ENCODE measurements around the gene NEK11. TPM values are rescaled to one million over a fixed set of nuclear protein-coding genes. Genes with fewer than 3 reads are reported as not detected.

The NEK11 gene
- total RNA-seq, 1 experiment from 2014 or later, result 6.1 TPM

DNA sequence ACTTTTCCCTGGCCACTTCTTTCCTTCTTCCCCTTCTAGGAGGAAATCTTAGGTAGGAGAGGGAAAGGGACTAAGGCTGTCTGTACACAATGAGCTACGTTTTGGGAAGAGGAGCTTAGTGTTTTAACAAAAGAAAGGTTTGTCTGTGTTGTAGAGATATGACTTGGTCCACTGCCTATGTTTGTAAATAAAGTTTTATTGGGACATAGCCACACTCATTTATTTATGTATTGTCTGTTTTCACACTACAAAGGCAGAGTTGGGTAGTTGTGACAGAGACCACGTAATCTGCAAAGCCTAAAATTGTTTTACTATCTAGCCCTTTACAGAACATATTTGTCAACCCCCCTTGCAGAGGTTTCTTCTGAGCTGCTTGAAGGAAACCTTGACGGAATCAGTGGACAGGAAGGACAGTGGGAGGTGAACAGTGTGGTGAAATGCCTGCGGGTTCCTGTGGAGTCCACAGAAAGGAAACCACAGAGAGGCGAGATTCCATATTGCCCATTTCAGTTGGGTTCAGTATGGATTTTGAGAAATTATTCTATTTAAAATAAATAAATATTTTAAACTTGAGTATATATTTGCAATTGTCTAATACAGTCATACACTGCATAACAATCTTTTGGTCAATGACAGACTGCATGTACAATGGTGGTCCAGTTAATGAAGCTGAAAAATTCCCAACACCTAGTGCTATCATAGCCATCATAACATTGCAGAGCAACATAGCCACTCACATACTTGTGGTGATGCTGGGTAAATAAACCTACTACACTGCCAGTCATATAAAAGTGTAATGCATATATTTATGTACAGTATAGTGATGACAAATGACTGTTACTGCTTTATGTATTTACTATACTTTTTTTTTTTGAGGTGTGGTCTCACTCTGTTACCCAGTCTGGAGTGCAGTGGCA, 197.0 kb downstream of the NEK11 start:
- no peak for DNase-seq (ENCODE audit: low read depth)

DNA sequence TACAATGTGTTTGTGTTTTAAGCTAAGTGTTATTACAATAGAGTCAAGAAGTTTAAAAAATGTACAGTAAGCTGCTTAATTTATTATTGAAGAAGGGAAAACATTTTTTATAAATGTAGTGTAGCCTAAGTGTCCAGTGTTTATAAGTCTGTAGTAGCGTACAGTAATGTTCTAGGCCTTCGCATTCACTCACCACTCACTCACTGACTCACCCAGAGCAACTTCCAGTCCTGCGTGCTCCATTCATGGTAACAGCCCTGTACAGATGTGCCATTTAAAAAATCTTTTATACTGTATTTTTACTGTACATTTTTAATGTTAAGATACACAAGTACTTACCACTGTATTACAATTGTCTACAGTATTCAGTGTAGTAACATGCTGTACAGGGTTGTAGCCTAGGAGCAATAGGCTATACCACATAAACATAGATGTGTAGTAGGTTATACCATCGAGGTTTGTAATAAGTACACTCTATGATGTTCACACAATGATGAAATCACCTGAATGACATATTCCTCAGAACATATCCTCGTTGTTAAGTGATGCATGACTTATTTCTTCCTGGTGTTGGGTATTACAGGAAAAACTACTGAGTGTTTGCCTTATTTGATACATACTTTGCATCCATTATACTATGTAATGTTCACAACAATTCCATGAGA, 198.3 kb downstream of the NEK11 start:
- DNase-seq (ENCODE audit: low read depth), result peak; percentile 53

DNA sequence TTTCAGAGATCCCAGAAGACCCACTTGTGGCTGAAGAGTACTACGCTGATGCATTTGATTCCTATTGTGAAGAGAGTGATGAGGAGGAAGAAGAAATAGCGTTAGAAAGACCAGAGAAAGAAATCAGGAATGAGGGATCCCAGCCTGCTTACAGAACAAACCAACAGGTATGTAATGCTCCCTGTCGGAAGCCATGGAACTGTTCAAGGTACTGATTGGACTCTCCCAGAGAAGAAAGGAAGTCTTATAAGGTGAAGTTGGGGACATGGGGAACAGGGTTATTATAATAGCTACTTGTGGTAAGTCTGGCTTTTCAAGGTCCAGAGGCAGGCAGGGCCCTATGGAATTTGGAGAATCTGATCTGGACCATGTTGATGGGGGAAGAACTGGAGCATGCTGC, 201.8 kb downstream of the NEK11 start:
- DNase-seq (ENCODE audit: low read depth), result no peak

DNA sequence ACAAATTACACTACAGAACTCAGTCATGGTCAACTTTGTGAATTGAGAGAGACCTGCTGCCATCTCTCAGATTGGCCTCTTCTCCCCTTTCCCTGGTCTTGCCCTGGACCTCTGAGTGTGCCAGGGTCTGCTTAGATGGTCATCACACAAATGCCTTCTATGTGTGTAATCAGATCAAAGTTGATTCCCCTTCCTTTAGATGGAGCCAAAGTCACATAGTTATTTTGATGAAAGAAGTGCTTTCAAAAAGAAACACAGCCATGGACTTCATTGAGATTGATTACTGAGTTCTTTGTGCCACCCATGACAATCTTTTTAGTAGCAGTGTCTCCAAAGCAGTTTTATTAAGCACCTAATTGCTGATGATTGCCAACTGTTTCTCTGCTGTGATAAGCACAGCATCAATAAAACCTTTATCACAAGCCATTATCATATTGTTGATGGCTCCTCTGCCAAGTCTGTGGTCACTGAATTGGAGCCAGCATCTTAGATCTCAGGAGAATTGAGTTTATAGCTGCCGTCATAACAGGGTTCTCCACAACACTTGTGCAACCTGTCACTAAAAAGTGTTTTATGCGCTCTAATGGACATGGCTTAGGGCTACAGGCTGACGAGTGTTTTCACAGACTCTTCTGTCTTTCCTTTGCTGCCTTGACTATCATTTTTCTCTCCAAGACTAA, 205.2 kb downstream of the NEK11 start:
- DNase-seq (ENCODE audit: low read depth), result peak; percentile 72

DNA sequence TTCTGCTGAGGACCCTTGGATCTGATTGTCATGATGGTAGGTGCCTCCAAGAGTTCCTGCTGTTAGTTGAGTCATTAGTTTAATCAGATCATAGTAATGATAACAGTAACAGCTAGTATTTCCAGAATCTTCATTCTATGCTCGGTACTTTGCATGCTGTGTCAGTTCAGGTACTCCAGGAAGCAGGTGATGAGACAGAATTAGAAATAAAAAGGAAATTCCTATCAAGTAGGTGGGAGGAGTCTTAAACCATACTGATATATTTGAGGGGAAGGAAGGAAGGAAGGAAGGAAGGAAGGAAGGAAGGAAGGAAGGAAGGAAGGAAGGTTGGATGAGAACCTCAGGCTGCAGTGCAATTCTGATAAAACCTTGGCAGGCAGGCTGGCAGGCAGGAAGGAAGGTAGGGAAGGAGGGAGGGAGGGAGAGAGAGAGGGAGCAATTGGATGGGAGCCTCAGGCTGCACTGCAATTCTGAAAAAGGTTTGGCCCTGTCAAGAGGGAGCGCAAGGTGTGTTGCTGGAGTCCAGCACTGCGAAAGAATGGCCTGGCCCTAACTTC, 206.1 kb downstream of the NEK11 start:
- DNase-seq (ENCODE audit: low read depth), result no peak

DNA sequence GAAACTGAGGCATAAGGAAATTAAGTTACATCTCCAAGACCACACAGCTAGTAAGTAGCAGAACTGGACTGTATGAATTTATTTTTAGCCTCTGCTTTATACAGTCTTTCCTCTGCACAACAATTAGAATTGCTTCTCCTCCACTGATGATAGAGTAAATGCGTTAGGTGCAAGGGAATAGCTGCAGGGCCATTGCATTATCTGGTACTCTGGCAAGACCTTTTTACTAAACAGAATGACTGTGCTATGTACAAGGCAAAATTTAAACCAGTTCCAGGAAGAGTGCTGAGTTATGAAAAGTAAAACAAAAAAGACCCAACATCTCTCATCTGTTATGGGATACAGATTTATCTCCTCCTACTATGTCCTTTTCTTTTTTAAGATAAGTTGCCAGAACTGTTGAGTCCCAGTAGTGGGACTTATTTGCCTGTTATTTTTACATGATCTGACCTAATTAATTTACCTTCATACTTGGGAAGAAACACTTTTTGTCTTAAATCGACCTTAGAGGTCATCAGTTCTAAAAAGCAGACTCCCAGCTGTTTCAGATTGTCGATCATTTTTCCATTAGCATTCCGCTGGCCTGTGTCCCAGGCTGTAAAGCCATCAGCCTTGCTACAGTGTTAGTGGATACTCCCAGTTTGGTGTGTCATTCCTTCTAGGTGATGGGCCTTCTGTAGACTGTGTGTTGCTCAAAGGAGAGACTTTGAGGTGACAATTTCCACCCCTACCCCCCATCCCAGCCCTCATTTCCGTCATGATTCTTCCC, 207.4 kb downstream of the NEK11 start:
- no peak for DNase-seq (ENCODE audit: low read depth)

DNA sequence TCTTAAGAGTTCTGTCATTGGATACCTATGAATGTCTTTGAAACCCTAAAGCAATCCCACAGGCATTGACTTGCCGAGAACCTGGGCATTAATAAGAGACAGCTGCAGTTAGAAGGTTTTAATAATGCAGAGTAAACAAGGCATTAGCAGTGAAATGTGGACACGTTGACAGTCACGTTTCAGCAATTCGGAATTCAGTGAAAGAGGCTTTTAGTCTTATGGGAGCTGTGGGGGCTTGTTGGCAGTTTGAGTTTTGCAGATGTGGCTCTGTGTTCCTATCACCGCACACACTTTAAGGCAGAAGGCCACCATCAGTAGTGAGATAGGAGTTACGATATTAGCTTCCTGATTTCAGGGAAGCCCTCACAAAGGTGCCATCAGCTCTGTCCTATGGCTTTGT, 209.7 kb downstream of the NEK11 start:
- no peak for DNase-seq (ENCODE audit: low read depth)

DNA sequence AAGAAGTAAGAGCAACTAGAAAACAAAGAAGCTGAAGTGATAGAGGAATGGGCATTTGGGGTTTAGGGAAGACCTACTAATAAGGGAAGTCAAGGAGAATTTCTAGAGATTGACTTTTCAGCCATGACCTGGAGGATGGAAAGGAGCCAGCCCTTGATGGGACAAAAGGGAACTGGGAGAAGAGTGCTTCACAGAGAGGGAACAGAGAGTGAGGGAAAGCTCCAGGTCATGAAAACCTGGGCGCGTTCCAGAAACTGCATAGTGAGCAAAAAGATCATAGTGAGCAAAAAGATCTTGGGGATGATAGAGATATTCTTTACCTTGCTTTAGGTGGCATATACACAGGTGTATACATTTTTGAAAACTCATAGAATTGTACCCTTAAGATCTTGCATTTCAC, 211.8 kb downstream of the NEK11 start:
- DNase-seq (ENCODE audit: low read depth), result no peak

DNA sequence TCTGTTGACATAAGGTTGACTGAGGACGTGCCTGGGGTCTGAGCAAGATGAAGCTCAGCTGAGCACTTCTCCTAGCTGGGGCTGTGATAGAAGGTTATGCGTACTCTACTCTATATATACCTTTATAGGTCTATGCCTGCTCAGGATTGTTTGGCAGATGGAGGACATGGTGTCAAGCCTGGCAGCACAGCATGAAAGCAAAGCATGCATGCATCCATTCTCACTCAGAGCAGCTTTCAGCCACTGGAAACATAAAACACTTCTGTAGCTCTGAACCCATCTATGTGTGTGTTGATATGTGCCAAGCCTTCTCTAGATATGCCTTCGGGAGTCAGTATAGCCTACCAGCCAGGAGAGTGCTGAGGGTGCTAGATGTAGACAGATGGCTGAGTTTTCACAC, 212.6 kb downstream of the NEK11 start:
- DNase-seq (ENCODE audit: low read depth), result no peak

DNA sequence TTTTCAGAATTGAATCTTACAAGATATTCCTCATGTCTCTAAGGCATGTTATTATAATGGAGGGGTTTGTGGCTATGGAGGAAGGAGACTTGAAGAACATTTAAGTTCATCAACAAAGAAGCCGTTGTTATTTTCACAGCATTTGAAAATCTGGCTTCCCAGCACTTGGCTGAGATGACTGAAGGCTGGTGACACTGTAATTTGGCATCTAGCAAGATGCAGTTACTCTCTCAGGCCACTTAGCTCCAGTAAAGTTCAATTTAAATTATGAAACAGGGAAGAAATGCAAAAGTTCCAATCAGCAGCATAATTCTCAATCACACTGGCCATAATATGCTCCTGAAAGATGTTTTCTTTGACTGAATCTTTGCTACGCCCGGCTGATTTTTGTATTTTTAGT, 215.5 kb downstream of the NEK11 start:
- peak; percentile 11 for DNase-seq (ENCODE audit: low read depth)

DNA sequence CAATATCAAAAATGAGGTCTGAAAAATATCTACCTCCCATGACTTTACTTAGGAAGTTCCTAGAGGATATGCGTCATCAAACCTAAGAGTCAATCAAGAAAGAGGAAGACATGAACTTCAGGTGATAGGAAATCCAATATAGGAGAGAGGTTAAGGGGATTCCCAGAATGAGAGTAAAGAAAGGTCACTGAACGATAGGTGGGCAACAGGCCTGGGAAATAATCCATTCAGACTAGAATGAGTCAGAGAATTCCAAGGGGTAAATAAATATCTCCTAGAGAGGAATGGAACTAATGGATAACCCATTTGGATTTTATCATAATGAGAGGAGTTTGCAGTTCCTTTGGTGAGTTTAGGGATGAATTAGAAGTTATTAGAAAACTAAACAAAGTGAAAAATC, 223.8 kb downstream of the NEK11 start:
- no peak for DNase-seq (ENCODE audit: low read depth)

DNA sequence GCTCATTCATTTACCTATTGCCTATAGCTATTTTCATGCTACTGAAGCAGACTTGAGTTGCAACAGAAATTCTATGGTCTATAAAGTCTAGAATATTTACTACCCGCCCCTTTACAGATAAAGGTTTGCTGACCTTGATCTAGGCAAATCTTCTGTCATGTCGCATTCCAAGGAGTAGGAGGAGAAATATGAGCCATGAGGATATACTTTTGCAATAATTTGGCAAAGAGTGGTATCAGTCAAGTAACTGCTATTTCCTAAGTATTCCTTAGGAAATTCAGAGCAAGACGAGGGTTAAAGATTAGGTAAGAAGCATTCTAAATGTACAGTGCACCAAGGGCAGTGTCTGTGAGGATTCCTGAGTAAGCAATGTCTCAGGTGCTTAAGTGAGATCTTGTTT, 233.8 kb downstream of the NEK11 start:
- DNase-seq (ENCODE audit: low read depth), result no peak

DNA sequence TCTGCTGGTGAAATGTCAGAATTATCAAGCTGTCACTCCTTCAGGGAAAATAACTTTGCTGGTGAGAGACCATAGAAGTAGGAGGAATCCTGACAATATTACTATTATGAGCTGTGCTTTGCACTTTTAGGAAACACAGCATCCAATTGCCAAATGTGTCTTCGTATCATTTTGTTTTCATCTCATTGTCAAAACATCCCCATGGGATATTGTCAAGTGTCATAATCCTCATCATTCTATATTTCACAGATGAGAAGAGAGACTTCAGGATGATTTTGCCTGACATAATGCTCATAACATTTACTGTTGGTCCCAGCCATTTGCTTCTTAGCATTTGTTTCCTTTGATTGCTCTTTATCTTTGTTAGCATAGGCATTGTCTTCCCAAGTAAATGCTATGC, 234.4 kb downstream of the NEK11 start:
- no peak for DNase-seq (ENCODE audit: low read depth)

DNA sequence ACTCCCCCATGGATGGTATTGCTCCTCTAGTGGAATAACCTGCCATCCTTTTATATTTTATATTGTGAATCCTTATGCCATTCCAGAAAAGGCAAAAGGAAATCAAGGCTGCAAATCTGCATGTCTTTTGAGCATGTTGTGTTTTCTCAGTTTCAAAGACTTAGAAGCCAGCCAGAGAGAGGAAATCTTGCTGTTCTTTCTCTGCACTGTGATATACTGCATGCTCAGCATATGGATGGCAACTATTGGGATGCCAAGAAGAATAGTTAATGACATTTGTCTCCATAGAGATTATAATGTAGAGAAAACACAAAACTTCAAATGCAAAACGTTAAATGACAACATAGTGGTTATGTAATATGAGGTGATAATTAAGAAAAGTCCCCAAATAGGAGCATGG, 248.9 kb downstream of the NEK11 start:
- no peak for DNase-seq (ENCODE audit: low read depth)

DNA sequence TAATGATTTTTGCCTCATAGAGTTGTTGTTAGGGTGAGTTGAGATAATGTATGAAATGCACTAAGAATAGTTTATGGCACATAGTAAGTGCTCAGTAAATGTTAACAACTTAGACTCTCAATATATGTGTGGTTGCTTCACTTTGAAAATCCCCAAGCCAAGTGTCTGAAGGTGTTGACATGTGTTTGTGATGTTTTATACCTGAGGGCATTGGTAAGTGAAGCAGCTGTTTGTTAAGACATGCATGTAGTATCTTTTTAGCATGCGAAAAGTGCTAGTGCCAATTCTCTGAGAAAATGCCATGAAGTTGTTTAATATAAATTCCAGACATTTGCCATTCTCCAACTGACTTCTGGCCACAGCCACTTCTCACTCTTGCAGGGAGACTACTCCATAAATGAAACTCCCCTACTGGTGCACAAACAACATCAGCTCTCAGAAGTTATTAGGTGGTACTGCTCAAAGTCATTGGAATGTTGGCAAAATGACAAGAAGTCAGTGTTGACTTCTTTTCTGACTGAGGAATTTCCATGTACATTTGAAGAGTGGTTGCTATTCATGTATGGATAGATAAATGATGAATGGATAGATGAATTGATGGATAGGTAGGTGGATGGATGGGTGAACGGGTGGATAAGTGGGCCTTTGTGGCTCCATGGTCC, 251.3 kb downstream of the NEK11 start:
- peak; percentile 20 for DNase-seq (ENCODE audit: low read depth)

DNA sequence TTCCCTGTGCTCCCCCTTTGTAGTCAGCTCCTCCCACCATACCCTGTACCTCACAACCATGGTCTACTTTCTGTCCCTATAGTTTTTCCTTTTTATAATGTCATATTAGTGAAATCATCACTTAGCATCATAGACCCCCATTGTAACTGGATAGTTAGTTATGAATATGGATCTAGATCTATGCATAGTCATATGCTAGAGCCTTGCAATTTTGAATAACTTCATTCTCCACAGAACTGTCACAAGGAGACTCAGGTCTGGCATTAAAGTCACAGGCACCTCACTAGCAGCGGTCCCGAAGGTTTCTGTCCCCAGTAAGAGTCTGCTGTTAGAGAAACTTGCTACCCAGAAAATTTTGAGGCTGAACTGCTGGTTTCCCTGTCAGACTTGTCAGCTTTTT, 252.9 kb downstream of the NEK11 start:
- no peak for DNase-seq (ENCODE audit: low read depth)

DNA sequence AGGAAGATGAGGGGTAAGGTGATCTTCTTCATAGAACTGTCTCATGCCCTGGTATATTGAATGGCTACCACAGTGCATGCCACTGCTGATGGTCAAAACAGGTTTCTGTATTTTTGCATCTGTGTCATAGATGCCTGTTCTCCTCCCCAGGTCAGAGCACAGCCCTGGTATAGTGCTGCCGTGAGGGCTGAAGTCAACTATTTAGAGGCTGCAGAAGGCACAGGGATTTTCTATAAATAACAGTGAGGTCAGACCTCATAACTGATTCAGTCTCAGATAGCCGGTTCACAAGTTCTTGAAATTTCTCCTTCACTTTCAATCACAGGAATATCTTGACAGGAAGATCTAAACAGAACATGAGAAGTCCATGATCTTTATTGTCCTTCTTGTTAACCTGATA, 255.7 kb downstream of the NEK11 start:
- DNase-seq (ENCODE audit: low read depth), result no peak

DNA sequence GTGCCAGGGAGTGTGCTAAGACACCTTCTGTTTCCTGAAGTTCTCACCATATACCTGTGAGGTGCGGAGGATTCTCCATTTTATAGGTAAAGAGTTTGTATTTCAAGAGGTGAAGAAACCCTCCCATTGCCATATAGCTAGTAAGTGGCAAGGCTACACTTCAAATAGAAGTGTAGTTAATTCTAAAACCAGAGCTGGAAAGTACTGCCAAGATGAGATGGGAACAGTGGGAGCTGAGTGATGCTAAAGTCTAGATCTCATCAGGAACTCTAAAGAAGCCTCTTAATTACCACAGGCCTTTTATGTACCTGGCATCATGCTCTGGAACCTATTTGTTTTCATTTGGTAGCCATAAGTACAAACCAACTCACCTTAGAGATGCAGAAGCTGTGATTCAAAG, 256.3 kb downstream of the NEK11 start:
- no peak for DNase-seq (ENCODE audit: low read depth)

DNA sequence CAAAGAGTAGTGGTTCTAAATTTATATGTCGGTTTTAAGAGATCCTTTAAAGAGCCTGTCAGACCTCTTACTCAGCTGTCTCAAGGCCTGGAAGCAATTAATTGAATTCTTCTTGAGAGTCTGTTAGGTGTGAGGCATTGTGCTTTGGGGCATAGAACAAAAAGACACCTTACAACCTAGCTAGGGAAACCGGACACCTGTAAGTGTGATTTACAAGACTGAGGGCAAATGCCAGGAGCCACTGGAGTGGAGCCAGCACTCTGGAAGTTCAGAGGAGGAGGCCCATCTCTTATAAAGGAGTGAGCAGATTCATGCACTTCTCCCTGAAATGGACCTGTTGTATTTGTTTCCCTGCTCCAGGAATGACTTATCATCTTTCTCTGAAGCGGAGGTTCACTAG, 257.2 kb downstream of the NEK11 start:
- no peak for DNase-seq (ENCODE audit: low read depth)

DNA sequence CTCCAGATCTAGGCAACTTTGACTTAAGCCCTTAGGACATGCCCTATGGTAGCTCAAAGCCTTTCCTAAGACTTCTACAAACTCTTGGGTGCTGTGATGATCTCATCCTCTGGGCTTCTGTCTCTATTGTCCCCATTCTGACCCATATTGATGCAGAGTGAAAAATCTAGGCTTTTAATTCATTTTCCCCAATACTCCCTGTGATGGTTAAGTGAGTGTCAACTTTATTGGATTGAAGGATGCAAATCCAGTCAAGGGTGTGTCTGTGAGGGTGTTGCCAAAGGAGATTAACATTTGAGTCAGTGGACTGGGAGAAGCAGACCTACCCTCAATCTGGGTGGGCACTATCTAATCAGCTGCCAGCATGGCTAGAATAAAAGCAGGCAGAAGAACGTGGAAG, 257.6 kb downstream of the NEK11 start:
- no peak for DNase-seq (ENCODE audit: low read depth)

DNA sequence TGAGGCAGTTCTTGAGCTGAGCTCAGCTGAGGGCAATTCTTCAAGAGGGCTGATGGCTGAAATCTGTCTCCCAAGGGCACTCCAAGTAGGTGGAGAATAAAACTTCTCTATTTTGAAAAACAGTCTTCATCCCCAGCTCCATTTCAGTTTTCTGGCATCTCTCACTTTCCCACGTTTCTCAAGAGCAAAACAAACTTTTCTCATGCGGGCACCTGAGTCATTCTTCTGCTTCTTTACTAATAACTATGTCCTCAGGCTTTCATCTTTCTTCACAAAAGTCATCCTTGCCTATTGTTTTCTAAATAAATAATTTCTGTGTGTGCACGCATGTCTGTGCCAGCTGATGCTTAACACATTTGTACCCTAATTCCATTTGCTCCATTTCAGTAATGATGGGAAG, 258.8 kb downstream of the NEK11 start:
- no peak for DNase-seq (ENCODE audit: low read depth)
